Measurements from ENCODE around the gene KPNA3.
"Not testable (repeated sequence)": the region's sequence is repeated elsewhere in the genome, so short reads cannot be mapped to it uniquely, and the experiment has no call there.

KPNA3 gene

DNA sequence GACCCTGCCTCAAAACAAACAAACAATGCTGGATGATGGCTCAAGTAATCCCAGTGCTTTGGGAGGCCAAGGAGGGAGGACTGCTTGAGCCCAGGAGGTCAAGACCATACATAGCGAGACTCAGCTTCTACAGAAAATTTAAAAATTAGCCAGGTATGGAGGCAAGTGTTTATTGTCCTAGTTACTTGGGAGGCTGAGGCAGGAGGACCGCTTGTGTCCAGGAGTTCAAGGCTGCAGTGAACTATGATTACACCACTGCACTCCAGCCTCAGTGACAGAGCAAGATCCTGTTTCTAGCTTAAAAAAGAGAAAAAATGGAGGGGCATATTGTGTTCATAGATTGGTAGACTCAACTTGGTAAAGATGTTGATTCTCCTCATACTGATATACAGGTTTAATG, 36.2 kb downstream of the KPNA3 start:
- H3K36me3 Mint-ChIP-seq, result peaks cover 10 to 46% of the 10 kb centered on the region in 2 donors
- peaks cover 3 to 4% of the 10 kb centered on the region in 2 donors for H3K9me3 Mint-ChIP-seq
- no peak overlapping the region for H3K4me3 Mint-ChIP-seq
- peaks cover 36 to 87% of the 10 kb centered on the region in 2 donors for H3K4me1 Mint-ChIP-seq
- no peaks in the 10 kb centered on the region for H3K27me3 Mint-ChIP-seq
- ATAC-seq (replicated peaks) (no peak), DNase-seq (no peak)
- no peak overlapping the region for H3K27ac Mint-ChIP-seq

DNA sequence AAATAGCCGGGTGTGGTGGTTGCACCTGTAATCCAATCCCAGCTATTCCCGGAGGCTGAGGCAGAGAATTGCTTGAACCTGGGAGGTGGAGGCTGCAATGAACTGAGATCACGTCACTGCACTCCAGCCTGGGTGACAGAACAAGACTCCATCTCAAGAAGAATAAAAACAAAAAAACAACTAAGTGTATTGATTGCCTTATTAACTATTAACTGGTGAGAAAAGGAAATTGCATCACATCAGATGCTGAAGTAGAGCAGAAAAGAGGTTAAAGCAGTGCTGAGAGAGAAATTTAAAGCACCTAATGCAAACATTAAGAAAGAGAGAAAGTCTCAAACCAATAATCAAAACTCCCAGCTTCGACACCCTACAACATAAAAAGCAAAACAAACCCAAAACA, 38.3 kb downstream of the KPNA3 start:
- DNase-seq, result no peak
- peaks cover 6 to 28% of the 10 kb centered on the region in 2 donors for H3K36me3 Mint-ChIP-seq
- peaks cover 31 to 82% of the 10 kb centered on the region in 2 donors for H3K4me1 Mint-ChIP-seq
- no peaks in the 10 kb centered on the region for H3K27me3 Mint-ChIP-seq
- no peak overlapping the region for H3K27ac Mint-ChIP-seq
- H3K4me3 Mint-ChIP-seq, result no peak overlapping the region
- H3K9me3 Mint-ChIP-seq, result peaks cover 3% of the 10 kb centered on the region in 2 donors
- no peak for ATAC-seq (replicated peaks)

DNA sequence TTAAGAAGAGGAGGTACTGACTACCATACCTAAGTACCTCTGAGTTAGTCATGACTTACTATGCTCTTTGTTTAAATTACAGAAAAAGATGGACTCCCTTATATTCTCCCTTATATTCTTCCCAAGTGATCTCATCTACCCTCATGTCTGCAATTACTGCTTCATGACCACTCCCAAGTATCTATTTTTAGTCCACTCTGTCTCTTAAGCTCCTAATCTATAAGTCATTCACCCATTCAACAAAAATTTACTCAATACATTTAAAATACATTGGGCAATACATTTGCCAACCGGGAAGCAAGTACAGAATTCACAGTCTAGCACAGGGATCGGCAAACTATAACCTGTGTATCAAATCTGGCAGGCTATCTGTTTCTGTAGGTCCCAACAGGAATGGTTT, 42.6 kb downstream of the KPNA3 start:
- Mint-ChIP-seq H3K36me3 (peaks cover 8 to 26% of the 10 kb centered on the region in 2 donors), H3K4me1 (peaks cover 24 to 56% of the 10 kb centered on the region in 2 donors), H3K27ac (no peak overlapping the region), H3K4me3 (no peak overlapping the region), H3K27me3 (no peaks in the 10 kb centered on the region), H3K9me3 (peaks cover 0 to 1% of the 10 kb centered on the region in 2 donors)
- DNase-seq, result no peak
- ATAC-seq (replicated peaks), result no peak

DNA sequence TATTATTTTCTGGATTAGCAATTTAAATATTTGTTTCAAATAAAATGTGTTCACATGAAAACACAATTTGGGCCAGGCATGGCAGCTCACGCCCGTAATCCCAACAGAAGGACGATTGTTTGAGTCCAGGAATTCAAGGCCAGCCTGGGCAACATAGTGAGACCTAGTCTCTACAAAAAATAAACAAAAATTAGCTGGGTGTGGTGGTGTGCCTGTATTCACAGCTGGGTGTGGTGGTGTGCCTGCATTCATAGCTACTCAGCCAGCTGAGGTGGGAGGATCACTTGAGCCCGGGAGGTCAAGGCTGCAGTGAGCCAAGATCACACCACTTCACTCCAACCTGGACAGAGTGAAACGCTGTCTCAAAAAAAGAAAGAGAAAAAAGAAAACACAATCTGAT, 46.4 kb downstream of the KPNA3 start:
- DNase-seq (no peak), ATAC-seq (replicated peaks) (no peak)
- H3K4me3 Mint-ChIP-seq, result no peak overlapping the region
- peaks cover 13 to 17% of the 10 kb centered on the region in 2 donors for H3K36me3 Mint-ChIP-seq
- H3K9me3 Mint-ChIP-seq, result peaks cover 0 to 1% of the 10 kb centered on the region in 2 donors
- H3K27ac Mint-ChIP-seq, result no peak overlapping the region
- no peaks in the 10 kb centered on the region for H3K27me3 Mint-ChIP-seq
- peaks cover 6 to 26% of the 10 kb centered on the region in 2 donors for H3K4me1 Mint-ChIP-seq

DNA sequence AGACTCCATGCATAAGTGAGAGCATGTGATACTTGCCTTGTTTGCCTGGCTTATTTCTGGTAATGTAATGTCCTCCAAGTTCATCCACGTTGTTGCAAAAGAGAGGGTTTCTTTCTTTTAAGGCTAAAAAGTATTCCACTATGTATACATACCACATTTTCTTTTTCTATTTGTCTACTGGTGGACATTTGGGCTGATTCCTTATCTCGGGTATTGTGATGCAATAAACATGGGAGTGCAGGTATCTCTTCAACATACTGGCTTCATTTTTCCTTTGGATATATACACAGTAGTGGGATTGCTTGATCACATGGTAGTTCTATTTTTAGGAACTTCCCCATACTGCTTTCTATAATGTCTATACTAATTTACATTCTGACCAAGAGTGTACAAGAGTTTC, 51.6 kb downstream of the KPNA3 start:
- Mint-ChIP-seq H3K27ac (no peak overlapping the region), H3K9me3 (no peaks in the 10 kb centered on the region), H3K27me3 (no peaks in the 10 kb centered on the region), H3K4me1 (peaks cover 1 to 8% of the 10 kb centered on the region in 2 donors), H3K4me3 (no peak overlapping the region), H3K36me3 (peaks cover 12 to 28% of the 10 kb centered on the region in 2 donors)
- DNase-seq (no peak), ATAC-seq (replicated peaks) (no peak)

DNA sequence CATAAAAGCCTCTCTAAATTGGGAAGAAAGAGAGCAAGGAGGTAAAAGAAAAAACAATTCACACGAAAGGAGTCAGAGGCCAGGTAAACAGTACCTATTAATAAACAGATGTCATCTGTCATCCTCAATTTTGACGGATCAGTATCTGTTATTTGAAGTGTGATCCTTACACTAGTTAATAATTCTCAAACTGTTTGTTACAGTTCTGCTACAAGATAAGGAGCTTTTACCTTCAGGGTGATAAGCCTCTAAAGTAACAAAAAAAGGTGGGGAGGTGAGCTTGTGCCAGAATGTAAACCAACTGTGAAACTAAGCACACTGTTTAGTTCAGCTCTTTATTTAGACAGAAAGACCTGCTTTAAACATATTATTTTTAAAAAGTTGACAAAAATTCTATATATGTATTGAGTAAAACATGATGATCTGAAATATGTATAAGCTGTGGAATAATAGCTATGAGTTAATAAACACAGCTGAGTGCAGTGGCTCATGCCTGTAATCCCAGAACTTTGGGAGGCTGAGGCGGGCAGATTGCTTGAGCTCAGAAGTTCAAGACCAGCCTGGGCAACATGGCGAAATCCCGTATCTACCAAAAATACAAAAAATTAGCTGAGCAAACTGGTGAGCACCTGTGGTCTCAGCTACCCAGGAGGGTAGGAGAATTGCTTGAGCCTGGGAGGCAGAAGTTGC, 52.8 kb downstream of the KPNA3 start:
- no peak for DNase-seq
- no peak overlapping the region for H3K4me3 Mint-ChIP-seq
- H3K4me1 Mint-ChIP-seq, result peaks cover 1 to 8% of the 10 kb centered on the region in 2 donors
- H3K27me3 Mint-ChIP-seq, result no peaks in the 10 kb centered on the region
- no peak for ATAC-seq (replicated peaks)
- no peaks in the 10 kb centered on the region for H3K9me3 Mint-ChIP-seq
- H3K36me3 Mint-ChIP-seq, result peaks cover 8 to 20% of the 10 kb centered on the region in 2 donors
- H3K27ac Mint-ChIP-seq, result no peak overlapping the region

DNA sequence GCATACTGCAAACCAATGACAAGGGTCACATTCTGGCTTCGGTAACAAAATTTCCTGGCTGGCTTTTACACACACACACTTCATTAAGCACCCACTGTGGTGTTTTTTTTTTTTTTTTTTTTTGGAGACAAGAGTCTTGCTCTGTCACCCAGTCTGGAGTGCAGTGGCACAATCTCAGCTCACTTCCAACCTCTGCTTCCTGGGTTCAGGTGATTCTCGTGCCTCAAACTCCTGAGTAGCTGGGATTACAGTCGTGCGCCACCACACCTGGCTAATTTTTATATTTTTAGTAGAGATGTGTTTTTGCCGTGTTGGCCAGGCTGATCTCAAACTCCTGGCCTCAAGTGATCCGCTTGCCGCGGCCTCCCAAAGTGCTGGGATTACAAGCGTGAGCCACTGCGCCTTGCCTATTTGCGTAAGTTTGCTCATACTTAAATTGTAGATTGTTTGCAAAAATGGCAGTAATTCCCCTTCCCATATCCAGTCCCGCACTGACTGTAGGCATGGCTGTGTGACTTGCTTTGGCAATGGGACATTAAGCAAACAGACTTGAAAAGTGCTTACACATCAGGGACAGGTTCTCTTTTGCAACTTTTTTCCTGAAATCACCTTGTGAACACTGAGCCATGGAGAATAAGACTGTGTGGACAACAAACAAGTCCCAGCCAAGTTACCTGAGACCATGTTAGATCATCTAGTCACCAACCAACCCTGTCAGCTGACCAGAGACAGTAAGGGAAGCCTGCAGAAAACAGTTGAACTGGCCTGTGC, 59.1 kb downstream of the KPNA3 start:
- H3K27ac Mint-ChIP-seq, result peak overlapping the region; percentile 56
- DNase-seq (no peak), ATAC-seq (replicated peaks) (no peak)
- peaks cover 7 to 16% of the 10 kb centered on the region in 2 donors for H3K36me3 Mint-ChIP-seq
- H3K4me1 Mint-ChIP-seq, result no peaks in the 10 kb centered on the region
- no peaks in the 10 kb centered on the region for H3K9me3 Mint-ChIP-seq
- H3K27me3 Mint-ChIP-seq, result no peaks in the 10 kb centered on the region
- no peak overlapping the region for H3K4me3 Mint-ChIP-seq

DNA sequence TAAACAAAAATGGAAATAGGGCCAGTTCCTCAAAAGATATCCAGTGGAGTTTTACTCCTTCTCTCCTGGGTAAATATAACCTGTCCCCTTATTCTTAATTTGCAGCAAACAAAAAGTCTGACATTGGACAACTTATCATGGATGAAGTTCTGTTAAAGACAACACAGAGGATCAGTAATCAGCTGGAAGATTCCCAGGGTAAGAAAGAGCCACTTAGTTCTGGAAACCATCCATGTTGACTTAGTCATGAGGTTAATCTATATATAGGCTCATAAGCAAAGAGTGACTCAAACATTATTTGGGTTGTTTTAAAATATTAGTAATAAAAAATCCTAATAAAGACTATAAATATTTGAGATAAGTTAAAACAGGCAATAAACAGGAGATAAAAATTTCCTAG, 60.7 kb downstream of the KPNA3 start:
- H3K27ac Mint-ChIP-seq, result no peak overlapping the region
- H3K27me3 Mint-ChIP-seq, result no peaks in the 10 kb centered on the region
- peaks cover 19 to 30% of the 10 kb centered on the region in 2 donors for H3K36me3 Mint-ChIP-seq

DNA sequence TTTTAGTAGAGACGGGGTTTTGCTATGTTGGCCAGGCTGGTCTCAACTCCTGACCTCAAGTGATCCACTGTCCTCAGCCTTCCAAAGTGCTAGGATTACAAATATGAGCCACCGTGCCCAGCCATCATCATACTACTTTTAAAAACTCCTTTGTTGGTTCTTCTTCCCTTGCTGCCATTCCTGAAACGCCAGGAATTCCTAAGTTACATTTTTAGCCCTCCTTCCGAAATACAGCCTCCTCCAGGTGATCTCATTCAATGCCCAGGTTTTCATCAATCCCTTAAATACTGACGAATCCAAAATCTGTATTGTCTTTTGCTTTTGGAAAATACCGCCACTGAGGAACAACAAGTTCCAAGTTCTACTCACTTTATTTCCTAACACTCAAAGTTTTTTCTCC, 75.9 kb downstream of the KPNA3 start:
- Mint-ChIP-seq H3K4me3 (no peak overlapping the region), H3K9me3 (peaks cover 12 to 15% of the 10 kb centered on the region in 2 donors), H3K27me3 (no peaks in the 10 kb centered on the region), H3K4me1 (no peaks in the 10 kb centered on the region), H3K36me3 (peaks cover 43 to 63% of the 10 kb centered on the region in 2 donors), H3K27ac (no peak overlapping the region)
- DNase-seq, result no peak
- ATAC-seq (replicated peaks), result no peak

More for the DNA sequence above, 60.7 kb downstream of the KPNA3 start:
- no peak overlapping the region for H3K4me3 Mint-ChIP-seq
- H3K4me1 Mint-ChIP-seq, result no peaks in the 10 kb centered on the region
- no peak for DNase-seq
- no peak for ATAC-seq (replicated peaks)
- H3K9me3 Mint-ChIP-seq, result no peaks in the 10 kb centered on the region

DNA sequence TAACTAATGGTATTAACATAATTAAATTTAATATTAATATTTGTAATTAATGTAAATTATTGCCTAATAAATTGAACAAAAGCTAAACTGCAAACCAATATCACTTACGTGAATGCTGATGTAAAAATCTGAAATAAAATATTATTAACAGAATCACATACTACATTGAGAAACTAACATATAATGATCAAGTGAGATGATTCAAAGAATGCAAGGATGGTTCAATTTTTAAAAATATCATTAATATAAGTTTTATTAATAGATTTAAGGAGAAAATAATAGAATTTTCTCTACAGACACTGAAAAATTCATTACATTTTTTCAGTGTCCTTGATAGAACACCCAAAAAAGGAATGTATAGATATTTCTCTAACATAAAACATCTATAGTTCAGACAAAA, 77.7 kb downstream of the KPNA3 start:
- Mint-ChIP-seq H3K4me1 (no peaks in the 10 kb centered on the region), H3K27ac (no peak overlapping the region), H3K36me3 (peaks cover 47 to 70% of the 10 kb centered on the region in 2 donors), H3K27me3 (no peaks in the 10 kb centered on the region), H3K4me3 (no peak overlapping the region), H3K9me3 (peaks cover 12 to 15% of the 10 kb centered on the region in 2 donors)
- ATAC-seq (replicated peaks), result no peak
- no peak for DNase-seq

DNA sequence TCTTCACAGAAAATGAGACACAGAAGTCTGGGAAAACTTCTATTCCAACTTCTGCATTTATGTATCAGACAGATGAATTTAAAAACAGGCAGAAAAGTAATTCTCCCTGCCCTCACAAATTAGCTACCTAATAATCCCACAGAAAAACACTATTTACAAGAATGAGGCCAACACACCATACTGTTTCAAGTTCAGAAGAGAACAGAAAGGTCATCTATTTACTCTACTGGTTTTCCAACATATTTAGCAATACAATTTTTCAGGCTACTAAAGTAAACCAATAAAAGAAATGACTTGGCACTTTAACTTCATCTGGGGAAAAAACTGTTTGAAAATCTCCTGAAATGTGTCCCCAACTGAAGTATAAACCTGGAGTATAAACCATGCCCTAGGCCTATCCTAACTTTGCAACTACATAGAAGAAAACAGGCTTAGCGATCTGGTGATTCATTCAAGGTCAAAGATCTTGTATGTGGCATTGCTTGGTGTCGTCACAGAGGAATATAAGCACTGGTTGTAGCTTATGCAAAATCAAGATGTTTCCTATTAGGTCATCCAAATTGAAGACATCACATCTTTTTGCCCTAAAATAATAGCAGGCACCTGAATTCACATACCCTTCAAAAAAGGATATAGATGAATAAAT, 81.1 kb downstream of the KPNA3 start:
- no peak for ATAC-seq (replicated peaks)
- DNase-seq, result no peak
- H3K27me3 Mint-ChIP-seq, result no peaks in the 10 kb centered on the region
- no peaks in the 10 kb centered on the region for H3K4me1 Mint-ChIP-seq
- H3K4me3 Mint-ChIP-seq, result no peak overlapping the region
- H3K27ac Mint-ChIP-seq, result no peak overlapping the region
- peaks cover 4% of the 10 kb centered on the region in 2 donors for H3K9me3 Mint-ChIP-seq
- peaks cover 34 to 62% of the 10 kb centered on the region in 2 donors for H3K36me3 Mint-ChIP-seq

DNA sequence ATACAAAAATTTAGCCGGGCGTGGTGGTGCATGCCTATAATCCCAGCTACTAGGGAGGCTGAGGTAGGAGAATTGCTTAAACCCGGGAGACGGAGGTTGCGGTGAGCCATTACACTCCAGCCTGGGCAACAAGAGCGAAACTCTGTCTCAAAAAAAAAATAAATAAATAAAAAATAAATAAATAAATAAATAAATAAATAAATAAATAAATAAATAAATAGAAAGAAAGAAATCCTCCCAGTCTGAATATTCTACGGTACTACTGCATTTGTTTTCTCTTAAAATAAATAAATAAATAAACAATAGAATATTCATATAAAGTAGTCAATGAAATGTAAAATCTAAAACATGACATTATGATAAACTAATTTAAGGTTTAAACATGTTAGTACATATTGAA, 88.2 kb downstream of the KPNA3 start:
- not testable (repeated sequence) for DNase-seq; H3K9me3 Mint-ChIP-seq; ATAC-seq (replicated peaks); H3K27me3 Mint-ChIP-seq; H3K4me3 Mint-ChIP-seq; H3K4me1 Mint-ChIP-seq; H3K27ac Mint-ChIP-seq
- H3K36me3 Mint-ChIP-seq, result peaks cover 11 to 22% of the 10 kb centered on the region in 2 donors

DNA sequence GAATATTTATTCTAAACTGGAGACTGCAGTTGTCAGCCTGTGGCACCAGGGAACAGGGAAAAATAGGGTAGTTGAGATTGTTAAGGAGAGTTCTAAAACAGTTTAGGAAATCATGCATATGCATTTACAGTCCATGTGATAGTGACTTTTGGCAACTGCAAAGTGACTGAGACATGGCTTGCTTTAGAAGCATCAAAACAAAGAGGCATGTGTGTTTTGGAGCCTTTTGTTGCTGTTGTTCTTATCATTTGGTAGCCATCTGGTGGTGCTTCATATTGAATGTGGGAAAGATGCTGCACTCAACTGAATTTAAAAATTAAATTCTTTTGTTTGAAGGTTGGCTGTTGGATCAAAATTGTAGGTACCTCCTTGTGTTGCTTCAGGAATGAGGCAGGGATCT, 91.0 kb downstream of the KPNA3 start:
- DNase-seq (no peak), ATAC-seq (replicated peaks) (no peak)
- Mint-ChIP-seq H3K36me3 (peaks cover 10 to 22% of the 10 kb centered on the region in 2 donors), H3K4me1 (peaks cover 0 to 10% of the 10 kb centered on the region in 2 donors), H3K27ac (no peak overlapping the region), H3K27me3 (no peaks in the 10 kb centered on the region), H3K4me3 (no peak overlapping the region), H3K9me3 (no peaks in the 10 kb centered on the region)

DNA sequence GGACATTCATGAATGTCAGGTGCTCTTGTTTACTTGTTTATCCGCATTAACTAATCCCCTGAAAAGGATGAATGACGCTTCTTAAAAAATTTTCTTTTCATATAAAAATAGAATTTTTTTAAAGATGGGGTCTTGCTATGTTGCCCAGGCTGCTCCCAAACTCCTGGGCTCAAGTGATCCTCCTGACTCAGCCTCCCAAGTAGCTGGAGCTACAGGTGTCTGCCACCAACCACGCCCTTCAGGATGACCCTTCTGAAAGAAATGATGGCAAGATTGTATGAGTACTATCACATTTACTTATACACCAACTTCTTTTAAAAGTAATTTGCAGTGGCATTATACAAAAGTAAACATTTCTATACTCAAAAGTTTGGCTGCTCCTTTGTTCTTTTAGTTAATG, 95.0 kb downstream of the KPNA3 start:
- H3K36me3 Mint-ChIP-seq, result peaks cover 12 to 17% of the 10 kb centered on the region in 2 donors
- no peaks in the 10 kb centered on the region for H3K9me3 Mint-ChIP-seq
- H3K4me3 Mint-ChIP-seq, result no peak overlapping the region
- no peak overlapping the region for H3K27ac Mint-ChIP-seq
- no peak for ATAC-seq (replicated peaks)
- no peak for DNase-seq
- H3K4me1 Mint-ChIP-seq, result peaks cover 6 to 15% of the 10 kb centered on the region in 2 donors
- H3K27me3 Mint-ChIP-seq, result no peaks in the 10 kb centered on the region
